PC-3 (cell line): ENCODE measurements around the gene RABL3. TPM values are rescaled to one million over a fixed set of nuclear protein-coding genes. Genes with fewer than 3 reads are reported as not detected.
"Not testable (repeated sequence)": the region's sequence is repeated elsewhere in the genome, so short reads cannot be mapped to it uniquely, and the experiment has no call there.

Source experiments
- ATAC-seq: fragments of 200-7000 bp; cut with Tn5 transposase; 2 replicates; pipeline ENCODE4 v1.9.1; 2020; ENCODE audit warnings: mild to moderate bottlenecking, moderate library complexity
- BruUV-seq: library from RNA; stranded (reverse); fragments of 400-500 nt; replicated peaks from 2 replicates; lab custom pipeline; 2021; lab: Mats Ljungman, UMichigan
- CTCF ChIA-PET: fragments of 300-600 bp; sonication (Branson Sonifier 250); formaldehyde crosslinking; loops from one replicate; lab custom pipeline; 2022; ENCODE audit warnings: antibody characterized with exemption; lab: Charles Lee
- POLR2A ChIA-PET: fragments of 300-600 bp; sonication (Branson Sonifier 250); formaldehyde crosslinking; loops from one replicate; lab custom pipeline; 2022; ENCODE audit warnings: antibody characterized with exemption; ENCODE audit not compliant: unreplicated experiment; lab: Charles Lee
- DNase-seq: peaks from one replicate; pipeline ENCODE4 v3.0.0-alpha.2; 2015
- H2AFZ ChIP-seq: fragments of 300-600 bp; sonication (generic); 2 replicates; pipeline ENCODE4 v1.6.0; 2016; ENCODE audit warnings: antibody characterized with exemption, low read length
- H3F3A ChIP-seq: fragments of 300-600 bp; sonication (generic); one replicate; pipeline ENCODE4 v1.6.0; 2017; ENCODE audit warnings: antibody characterized with exemption, low read length, control low read depth, mild to moderate bottlenecking; ENCODE audit not compliant: unreplicated experiment
- H3K27ac ChIP-seq: fragments of 300-600 bp; sonication (generic); 2 replicates; pipeline ENCODE4 v1.5.1; 2016; ENCODE audit warnings: mild to moderate bottlenecking, low read length
- H3K27me3 ChIP-seq: fragments of 300-600 bp; sonication (generic); 2 replicates; pipeline ENCODE4 v1.6.1; 2016; ENCODE audit warnings: low read length, mixed read lengths
- H3K36me3 ChIP-seq: fragments of 300-600 bp; sonication (generic); 2 replicates; pipeline ENCODE4 v1.6.1; 2016; ENCODE audit warnings: low read depth, mixed run types, low read length, mixed read lengths
- H3K4me1 ChIP-seq: fragments of 300-600 bp; sonication (generic); 2 replicates; pipeline ENCODE4 v1.5.1; 2016; ENCODE audit warnings: low read length; ENCODE audit not compliant: insufficient read depth
- H3K4me2 ChIP-seq: fragments of 300-600 bp; sonication (generic); 2 replicates; pipeline ENCODE4 v1.6.0; 2016; ENCODE audit warnings: low read length
- H3K4me3 ChIP-seq: fragments of 300-600 bp; sonication (generic); 2 replicates; pipeline ENCODE4 v1.5.1; 2016; ENCODE audit warnings: mild to moderate bottlenecking, low read length, mixed read lengths
- H3K79me2 ChIP-seq: fragments of 300-600 bp; sonication (generic); 2 replicates; pipeline ENCODE4 v1.6.1; 2017; ENCODE audit warnings: low read length, mixed read lengths
- H3K9ac ChIP-seq: fragments of 300-600 bp; sonication (generic); 2 replicates; pipeline ENCODE4 v1.6.0; 2016; ENCODE audit warnings: mild to moderate bottlenecking, low read length
- H3K9me2 ChIP-seq: fragments of 300-600 bp; sonication (generic); replicated peaks from 2 replicates; pipeline ENCODE4 v1.6.1; 2016; ENCODE audit warnings: mixed run types, low read length, mixed read lengths
- H3K9me3 ChIP-seq: fragments of 300-600 bp; sonication (generic); 2 replicates; pipeline ENCODE4 v1.6.1; 2016; ENCODE audit warnings: low read length, mixed read lengths
- H4K20me1 ChIP-seq: fragments of 300-600 bp; sonication (generic); 2 replicates; pipeline ENCODE4 v1.6.1; 2016; ENCODE audit warnings: low read length, mixed read lengths
- EZH2 ChIP-seq: fragments of 300-600 bp; sonication (generic); IDR thresholded peaks from one replicate; pipeline ENCODE4 v1.6.1; 2017; ENCODE audit warnings: antibody characterized with exemption, mild to moderate bottlenecking, low read length; ENCODE audit not compliant: unreplicated experiment
- EZH2phosphoT487 ChIP-seq: fragments of 300-600 bp; sonication (generic); IDR thresholded peaks from 2 replicates; pipeline ENCODE4 v1.6.1; 2018; ENCODE audit warnings: mild to moderate bottlenecking, antibody characterized with exemption, low read length, borderline replicate concordance
- intact Hi-C: fragments of 100-400 bp; cut with micrococcal nuclease; formaldehyde crosslinking; loops from 2 replicates; pipeline ENCODE4 v1.9.0; 2023
- total RNA-seq: library from RNA; depleted of rRNA; stranded (reverse); fragments of >200 nt; gene quantifications from 2 replicates; pipeline ENCODE4 v1.2.3, GENCODE V29; 2014
- TF ChIP-seq, protein P1 (sequence below): fragments of 300-600 bp; sonication (generic); conservative IDR thresholded peaks from 2 replicates; pipeline ENCODE4 v1.5.1; 2017; ENCODE audit warnings: antibody characterized with exemption, low read depth, mild to moderate bottlenecking, low read length

RABL3 gene
- total RNA-seq, 1 experiment from 2014 or later: 24.3 TPM

DNA sequence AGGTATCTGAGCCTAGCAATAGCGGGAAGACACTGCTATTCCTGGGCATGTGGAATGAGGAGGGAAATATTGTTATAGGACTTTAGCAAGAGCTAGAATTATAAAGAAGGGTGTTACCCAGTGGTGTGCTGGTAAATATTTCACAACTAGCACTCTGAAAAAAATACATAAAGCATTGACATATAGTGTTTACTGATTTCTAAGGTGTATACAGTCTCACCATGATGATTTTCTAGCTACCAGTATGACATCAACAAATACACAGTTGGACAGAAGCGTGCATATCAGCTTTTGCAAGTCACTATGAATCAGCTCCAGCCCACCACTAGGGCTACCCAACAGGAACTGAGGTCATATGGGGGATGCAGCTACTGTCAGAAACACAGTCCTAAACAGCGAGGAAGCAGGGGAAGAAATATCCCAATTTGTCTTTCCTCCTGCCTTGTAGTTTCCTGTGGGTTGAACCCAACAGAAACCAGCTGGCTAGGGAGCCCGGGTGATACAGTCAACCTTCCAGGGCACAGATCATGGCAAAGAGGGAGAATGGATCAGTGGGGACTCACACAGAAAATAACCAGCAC, 99.9 kb downstream of the RABL3 start:
- CTCF ChIA-PET: no interaction called here
- H3K79me2 ChIP-seq: no peaks in the 10 kb centered on the region
- H3K4me3 ChIP-seq: no peak overlapping the region

DNA sequence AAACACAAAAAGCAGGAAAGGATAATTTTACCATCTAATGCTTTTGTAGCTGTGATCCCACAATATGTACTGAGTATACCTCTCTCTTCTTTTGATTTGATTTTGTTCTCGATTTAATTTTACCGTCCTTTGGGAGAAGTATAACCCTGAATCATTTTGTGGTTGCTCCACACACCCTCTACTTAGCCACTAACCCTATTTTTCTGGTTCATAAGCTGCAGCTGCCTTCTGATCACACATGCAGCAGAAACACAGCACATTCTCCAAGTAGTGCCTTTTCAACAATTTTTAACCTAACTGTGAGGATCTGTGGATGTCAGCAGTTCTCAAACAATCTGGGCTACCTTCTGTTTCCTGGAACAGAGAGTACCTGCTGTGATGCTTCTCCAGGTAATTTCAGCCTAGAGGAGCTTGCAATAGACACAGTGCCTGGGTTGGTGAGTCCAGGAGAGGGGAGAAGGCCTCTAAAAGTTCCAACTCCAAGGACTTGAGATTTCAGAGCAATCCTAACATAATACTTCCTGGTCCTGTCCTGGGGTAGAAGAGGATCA, 100.5 kb downstream of the RABL3 start:
- Histone ChIP-seq H3K79me2 (no peaks in the 10 kb centered on the region), H3F3A (no peaks in the 10 kb centered on the region), H3K27ac (no peak overlapping the region), H3K27me3 (no peaks in the 10 kb centered on the region), H3K9me2 (0 out of 2 replicates have a peak, but pooled peaks cover 3% of the 10 kb centered on the region), H3K9me3 (no peaks in the 10 kb centered on the region), H3K4me1 (no peaks in the 10 kb centered on the region), H3K9ac (no peak overlapping the region), H2AFZ (no peak overlapping the region), H4K20me1 (no peaks in the 10 kb centered on the region), H3K4me2 (no peak overlapping the region), H3K4me3 (no peak overlapping the region), H3K36me3 (no peaks in the 10 kb centered on the region)
- TF ChIP-seq EZH2 (no peak), EZH2phosphoT487 (no peak)
- TF ChIP-seq, protein P1, sequence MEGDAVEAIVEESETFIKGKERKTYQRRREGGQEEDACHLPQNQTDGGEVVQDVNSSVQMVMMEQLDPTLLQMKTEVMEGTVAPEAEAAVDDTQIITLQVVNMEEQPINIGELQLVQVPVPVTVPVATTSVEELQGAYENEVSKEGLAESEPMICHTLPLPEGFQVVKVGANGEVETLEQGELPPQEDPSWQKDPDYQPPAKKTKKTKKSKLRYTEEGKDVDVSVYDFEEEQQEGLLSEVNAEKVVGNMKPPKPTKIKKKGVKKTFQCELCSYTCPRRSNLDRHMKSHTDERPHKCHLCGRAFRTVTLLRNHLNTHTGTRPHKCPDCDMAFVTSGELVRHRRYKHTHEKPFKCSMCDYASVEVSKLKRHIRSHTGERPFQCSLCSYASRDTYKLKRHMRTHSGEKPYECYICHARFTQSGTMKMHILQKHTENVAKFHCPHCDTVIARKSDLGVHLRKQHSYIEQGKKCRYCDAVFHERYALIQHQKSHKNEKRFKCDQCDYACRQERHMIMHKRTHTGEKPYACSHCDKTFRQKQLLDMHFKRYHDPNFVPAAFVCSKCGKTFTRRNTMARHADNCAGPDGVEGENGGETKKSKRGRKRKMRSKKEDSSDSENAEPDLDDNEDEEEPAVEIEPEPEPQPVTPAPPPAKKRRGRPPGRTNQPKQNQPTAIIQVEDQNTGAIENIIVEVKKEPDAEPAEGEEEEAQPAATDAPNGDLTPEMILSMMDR: no peak
- ATAC-seq: no peak
- intact Hi-C loops: no loop called here
- no peak for DNase-seq
- POLR2A ChIA-PET: no interaction called here
- no TSS peak for BruUV-seq
- CTCF ChIA-PET: no interaction called here

More for the DNA sequence above, 99.9 kb downstream of the RABL3 start:
- Histone ChIP-seq H4K20me1 (no peaks in the 10 kb centered on the region), H3K4me1 (no peaks in the 10 kb centered on the region), H3F3A (no peaks in the 10 kb centered on the region), H3K9me3 (no peaks in the 10 kb centered on the region), H3K9me2 (0 out of 2 replicates have a peak, but pooled peaks cover 3% of the 10 kb centered on the region), H3K36me3 (no peaks in the 10 kb centered on the region), H3K4me2 (no peak overlapping the region), H2AFZ (no peak overlapping the region), H3K27me3 (no peaks in the 10 kb centered on the region), H3K9ac (no peak overlapping the region), H3K27ac (no peak overlapping the region)
- ATAC-seq: no peak
- POLR2A ChIA-PET: no interaction called here
- intact Hi-C loops: no loop called here
- no TSS peak for BruUV-seq
- TF ChIP-seq EZH2phosphoT487: no peak
- no peak for DNase-seq

DNA sequence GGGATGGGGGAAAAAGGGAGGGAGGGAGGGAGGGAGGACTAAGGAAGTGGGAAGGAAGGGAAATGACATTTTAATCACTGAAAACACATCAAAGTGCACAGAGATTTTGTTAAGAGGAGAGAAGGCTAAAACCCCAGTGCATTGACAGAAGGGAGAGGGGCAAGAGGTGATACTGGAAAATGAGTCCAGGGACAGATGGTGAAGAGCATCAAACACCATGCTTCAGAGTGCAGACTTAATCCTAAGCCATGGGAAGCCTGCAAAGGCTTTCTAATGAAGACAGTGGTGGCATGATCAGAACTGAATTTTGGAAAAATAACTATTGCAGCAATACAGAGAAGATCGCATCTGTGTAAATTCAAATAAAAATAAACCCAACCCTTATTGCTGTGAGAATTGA, 102.1 kb downstream of the RABL3 start:
- Histone ChIP-seq H3K27me3 (no peaks in the 10 kb centered on the region), H3K9ac (no peak overlapping the region), H3F3A (no peaks in the 10 kb centered on the region), H3K4me1 (no peaks in the 10 kb centered on the region), H3K27ac (no peak overlapping the region), H3K36me3 (no peaks in the 10 kb centered on the region), H3K9me3 (no peaks in the 10 kb centered on the region), H2AFZ (no peak overlapping the region), H3K79me2 (no peaks in the 10 kb centered on the region), H4K20me1 (no peaks in the 10 kb centered on the region), H3K4me2 (no peak overlapping the region), H3K4me3 (no peak overlapping the region), H3K9me2 (0 out of 2 replicates have a peak, but pooled peaks cover 3% of the 10 kb centered on the region)
- BruUV-seq: no TSS peak
- intact Hi-C loops: no loop called here
- POLR2A ChIA-PET: no interaction called here
- CTCF ChIA-PET: no interaction called here
- no peak for ATAC-seq
- no peak for DNase-seq
- no peak for TF ChIP-seq EZH2
- no peak for TF ChIP-seq EZH2phosphoT487
- TF ChIP-seq, protein P1: no peak

DNA sequence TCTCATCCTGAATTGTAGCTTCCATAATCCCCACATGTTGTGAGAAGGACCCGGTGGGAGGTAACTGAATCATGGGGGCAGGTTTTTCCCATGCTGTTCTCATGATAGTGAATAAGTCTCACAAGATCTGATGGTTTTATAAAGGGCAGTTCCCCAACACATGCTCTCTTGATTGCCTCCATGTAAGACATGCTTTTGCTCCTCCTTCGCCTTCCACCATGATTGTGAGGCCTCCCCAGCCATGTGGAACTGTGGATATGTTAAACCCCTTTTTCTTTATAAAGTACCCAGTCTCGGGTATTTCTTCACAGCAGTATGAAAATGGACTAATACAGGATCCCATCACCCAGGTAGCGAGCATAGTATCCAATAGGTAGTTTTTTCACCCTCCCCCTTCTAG, 103.5 kb downstream of the RABL3 start:
- H3K36me3 ChIP-seq, ATAC-seq, H3K27ac ChIP-seq, H3K9me2 ChIP-seq, H3K4me1 ChIP-seq, H3K27me3 ChIP-seq, POLR2A ChIA-PET, BruUV-seq, H3K4me3 ChIP-seq, H3K79me2 ChIP-seq, DNase-seq, H3F3A ChIP-seq, H3K9ac ChIP-seq, H3K4me2 ChIP-seq, H2AFZ ChIP-seq, H3K9me3 ChIP-seq, CTCF ChIA-PET, H4K20me1 ChIP-seq, intact Hi-C loops: not testable (repeated sequence)
